Stimulated activated naive CD8-positive, alpha-beta T cell treated with anti-CD3 and anti-CD28 coated beads, Interleukin-15, Interleukin-2, amounts not matched to agents 100 ng/mL and 50 ng/mL, for 24 hours (primary cell): ENCODE measurements around the gene ZCWPW1.
"Not testable (repeated sequence)": the region's sequence is repeated elsewhere in the genome, so short reads cannot be mapped to it uniquely, and the experiment has no call there.

ENCODE experiments used
- H3K27ac Mint-ChIP-seq: one replicate; pipeline ENCODE4 v1.8.0; 2021; ENCODE audit warnings: mild to moderate bottlenecking, mixed read lengths
- H3K27me3 Mint-ChIP-seq: one replicate; pipeline ENCODE4 v1.8.0; 2021; ENCODE audit warnings: mixed read lengths
- H3K36me3 Mint-ChIP-seq: one replicate; pipeline ENCODE4 v1.8.0; 2021; ENCODE audit warnings: low read depth, mixed read lengths
- H3K4me1 Mint-ChIP-seq: one replicate; pipeline ENCODE4 v1.8.0; 2021; ENCODE audit warnings: low read depth, mixed read lengths
- H3K4me3 Mint-ChIP-seq: one replicate; pipeline ENCODE4 v1.8.0; 2021; ENCODE audit warnings: mild to moderate bottlenecking, mixed read lengths
- H3K9me3 Mint-ChIP-seq: one replicate; pipeline ENCODE4 v1.8.0; 2021; ENCODE audit warnings: mixed read lengths

ZCWPW1 gene

GRCh38 chr7:100386940-100387339, 41.6 kb downstream of the ZCWPW1 start:
- Mint-ChIP-seq H3K4me1 (peaks cover 10% of the 10 kb centered on the region), H3K27ac (no peak overlapping the region), H3K27me3 (peaks cover 8% of the 10 kb centered on the region), H3K9me3 (no peaks in the 10 kb centered on the region), H3K36me3 (no peaks in the 10 kb centered on the region), H3K4me3 (no peak overlapping the region)

- Mint-ChIP-seq H3K27me3 (peaks cover 4% of the 10 kb centered on the region), H3K4me1 (peaks cover 10% of the 10 kb centered on the region), H3K27ac (no peak overlapping the region), H3K9me3 (no peaks in the 10 kb centered on the region), H3K4me3 (no peak overlapping the region), H3K36me3 (no peaks in the 10 kb centered on the region)
Measured at GRCh38 chr7:100384628-100385294, 43.7 kb downstream of the ZCWPW1 start.

GRCh38 chr7:100382234-100382853, 46.2 kb downstream of the ZCWPW1 start:
- not testable (repeated sequence) for H3K4me1 Mint-ChIP-seq, H3K36me3 Mint-ChIP-seq, H3K4me3 Mint-ChIP-seq, H3K27me3 Mint-ChIP-seq, H3K27ac Mint-ChIP-seq, H3K9me3 Mint-ChIP-seq

- not testable (repeated sequence) for H3K27ac Mint-ChIP-seq, H3K27me3 Mint-ChIP-seq, H3K9me3 Mint-ChIP-seq, H3K36me3 Mint-ChIP-seq, H3K4me1 Mint-ChIP-seq, H3K4me3 Mint-ChIP-seq
Measured at GRCh38 chr7:100381531-100382233, 46.8 kb downstream of the ZCWPW1 start.

- Mint-ChIP-seq H3K27ac (no peak overlapping the region), H3K27me3 (no peaks in the 10 kb centered on the region), H3K4me3 (no peak overlapping the region), H3K9me3 (no peaks in the 10 kb centered on the region), H3K4me1 (peaks cover 11% of the 10 kb centered on the region), H3K36me3 (no peaks in the 10 kb centered on the region)
Measured at GRCh38 chr7:100380196-100380595, 48.3 kb downstream of the ZCWPW1 start.

- Mint-ChIP-seq H3K4me1 (peaks cover 21% of the 10 kb centered on the region), H3K27ac (no peak overlapping the region), H3K27me3 (no peaks in the 10 kb centered on the region), H3K4me3 (no peak overlapping the region), H3K36me3 (no peaks in the 10 kb centered on the region), H3K9me3 (no peaks in the 10 kb centered on the region)
Measured at GRCh38 chr7:100378114-100378755, 50.3 kb downstream of the ZCWPW1 start.

GRCh38 chr7:100376066-100376465, 52.4 kb downstream of the ZCWPW1 start:
- Mint-ChIP-seq H3K36me3 (no peaks in the 10 kb centered on the region), H3K27me3 (no peaks in the 10 kb centered on the region), H3K4me1 (peaks cover 32% of the 10 kb centered on the region), H3K27ac (no peak overlapping the region), H3K4me3 (no peak overlapping the region), H3K9me3 (no peaks in the 10 kb centered on the region)

- no peaks in the 10 kb centered on the region for H3K27me3 Mint-ChIP-seq
- no peak overlapping the region for H3K4me3 Mint-ChIP-seq
- H3K9me3 Mint-ChIP-seq, result no peaks in the 10 kb centered on the region
- peaks cover 39% of the 10 kb centered on the region for H3K4me1 Mint-ChIP-seq
- H3K36me3 Mint-ChIP-seq, result no peaks in the 10 kb centered on the region
- H3K27ac Mint-ChIP-seq, result peak overlapping the region; percentile 7
Measured at GRCh38 chr7:100374601-100375000, 53.9 kb downstream of the ZCWPW1 start.

- Mint-ChIP-seq H3K27ac (peak overlapping the region; percentile 49), H3K4me1 (peaks cover 41% of the 10 kb centered on the region)
- not testable (repeated sequence) for H3K4me3 Mint-ChIP-seq
Measured at GRCh38 chr7:100373870-100374598, 54.5 kb downstream of the ZCWPW1 start.

GRCh38 chr7:100373261-100373831, 55.2 kb downstream of the ZCWPW1 start, which contains the start of gene PILRA:
TSS of gene PILRA (plus strand) at chr7:100373487. CDS start at chr7:100373657, 170 bp downstream.
- Mint-ChIP-seq H3K27me3 (no peaks in the 10 kb centered on the region), H3K4me1 (peaks cover 47% of the 10 kb centered on the region), H3K36me3 (no peaks in the 10 kb centered on the region), H3K9me3 (no peaks in the 10 kb centered on the region), H3K27ac (peak within 1 kb of the TSS; percentile 87), H3K4me3 (no peak within 1 kb of the TSS)

More at GRCh38 chr7:100373870-100374598, 54.5 kb downstream of the ZCWPW1 start:
- not testable (repeated sequence) for H3K9me3 Mint-ChIP-seq, H3K36me3 Mint-ChIP-seq, H3K27me3 Mint-ChIP-seq

GRCh38 chr7:100372694-100373093, 55.8 kb downstream of the ZCWPW1 start:
- Mint-ChIP-seq H3K27me3 (no peaks in the 10 kb centered on the region), H3K9me3 (no peaks in the 10 kb centered on the region), H3K27ac (peak overlapping the region; percentile 87), H3K4me1 (peaks cover 54% of the 10 kb centered on the region), H3K36me3 (peaks cover 2% of the 10 kb centered on the region), H3K4me3 (no peak overlapping the region)

GRCh38 chr7:100372256-100372655, 56.2 kb downstream of the ZCWPW1 start:
- Mint-ChIP-seq H3K36me3 (peaks cover 5% of the 10 kb centered on the region), H3K4me3 (no peak overlapping the region), H3K4me1 (peaks cover 58% of the 10 kb centered on the region)

GRCh38 chr7:100371561-100372171, 56.8 kb downstream of the ZCWPW1 start:
- H3K9me3 Mint-ChIP-seq, result no peaks in the 10 kb centered on the region
- no peaks in the 10 kb centered on the region for H3K27me3 Mint-ChIP-seq
- no peak overlapping the region for H3K4me3 Mint-ChIP-seq
- peaks cover 9% of the 10 kb centered on the region for H3K36me3 Mint-ChIP-seq
- peaks cover 64% of the 10 kb centered on the region for H3K4me1 Mint-ChIP-seq
- H3K27ac Mint-ChIP-seq, result peak overlapping the region; percentile 87

More at GRCh38 chr7:100372256-100372655, 56.2 kb downstream of the ZCWPW1 start:
- Mint-ChIP-seq H3K27ac (peak overlapping the region; percentile 87), H3K27me3 (no peaks in the 10 kb centered on the region), H3K9me3 (no peaks in the 10 kb centered on the region)

GRCh38 chr7:100370746-100371145, 57.8 kb downstream of the ZCWPW1 start:
- Mint-ChIP-seq H3K27ac (peak overlapping the region; percentile 71), H3K27me3 (no peaks in the 10 kb centered on the region), H3K4me1 (peaks cover 73% of the 10 kb centered on the region)

More at GRCh38 chr7:100370746-100371145, 57.8 kb downstream of the ZCWPW1 start:
- Mint-ChIP-seq H3K9me3 (no peaks in the 10 kb centered on the region), H3K36me3 (peaks cover 17% of the 10 kb centered on the region), H3K4me3 (no peak overlapping the region)
